ENCODE results near the gene SNAP25.

Gene SNAP25

DNA sequence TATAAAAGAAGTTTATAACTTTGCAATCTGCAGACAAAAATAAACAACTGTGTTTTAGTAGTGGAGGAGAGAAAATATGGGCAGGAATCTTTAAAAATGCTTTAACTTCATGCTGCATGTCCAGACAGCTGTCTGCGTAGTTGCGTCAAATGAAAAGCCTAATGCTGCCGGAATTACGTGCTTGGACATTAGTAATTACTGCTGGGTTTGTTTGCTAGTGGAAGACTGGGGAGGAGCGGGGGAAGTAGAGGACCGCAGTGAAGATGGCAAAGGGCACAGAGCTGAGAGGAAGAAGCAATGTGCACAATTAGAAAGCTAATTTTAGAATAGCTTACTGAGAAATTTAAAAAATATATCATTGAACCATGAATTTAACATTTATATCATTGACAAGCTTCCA, 2.4 kb downstream of the SNAP25 start:
- POLR2A ChIA-PET, result no interaction called here
- no peak for TF ChIP-seq CTCF (IDR thresholded peaks at IDR 0.05; ENCODE audit: control extremely low read depth, extremely low read depth, low read depth, missing control alignments)
- no peak for DNase-seq (ENCODE audit: extremely low spot score)
- CTCF ChIA-PET, result no interaction called here

- CTCF ChIA-PET, result interaction anchor here (1.2 to 1.7 kb wide), 3 partner anchors 12 to 73 kb away, joined by 3 to 5 read pairs (median 4); no protein-coding TSS in a partner anchor
- no peak for DNase-seq (ENCODE audit: extremely low spot score)
- POLR2A ChIA-PET, result no interaction called here
- TF ChIP-seq CTCF (IDR thresholded peaks at IDR 0.05; ENCODE audit: control extremely low read depth, extremely low read depth, low read depth, missing control alignments), result no peak
Measured at GRCh38 chr20:10225439-10226060, 6.9 kb downstream of the SNAP25 start.

DNA sequence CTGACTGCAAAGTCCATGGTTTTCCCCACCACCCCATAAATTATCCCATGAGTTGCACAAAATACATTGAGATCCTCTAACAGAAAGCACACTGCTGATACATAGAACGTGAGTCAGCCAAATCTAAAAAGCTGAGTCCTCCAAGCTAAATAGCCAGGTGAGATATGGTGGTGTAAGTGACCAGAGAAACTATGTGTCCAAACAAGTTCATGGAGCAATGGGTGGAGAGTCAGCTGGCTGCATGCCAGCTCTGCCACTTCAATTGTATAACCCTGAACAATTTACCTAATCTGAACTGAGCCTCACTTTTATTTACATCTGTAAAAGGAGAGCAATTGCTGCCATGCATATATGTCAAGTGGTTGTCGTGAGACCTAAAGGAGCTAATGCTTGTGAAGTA, 9.7 kb downstream of the SNAP25 start:
- ChIA-PET CTCF (interaction anchor here (0.7 to 1.9 kb wide), 3 partner anchors 9 to 19 kb away, joined by 3 to 4 read pairs (median 4); no protein-coding TSS in a partner anchor), POLR2A (no interaction called here)
- no peak for TF ChIP-seq CTCF (IDR thresholded peaks at IDR 0.05; ENCODE audit: control extremely low read depth, extremely low read depth, low read depth, missing control alignments)
- DNase-seq (ENCODE audit: extremely low spot score), result no peak

GRCh38 chr20:10231290-10231689, 12.7 kb downstream of the SNAP25 start:
- POLR2A ChIA-PET, result no interaction called here
- no peak for TF ChIP-seq CTCF (IDR thresholded peaks at IDR 0.05; ENCODE audit: control extremely low read depth, extremely low read depth, low read depth, missing control alignments)
- no peak for DNase-seq (ENCODE audit: extremely low spot score)
- CTCF ChIA-PET, result interaction anchor here (2.0 kb wide), 1 partner anchor 18 kb away, joined by 4 read pairs; no protein-coding TSS in a partner anchor

DNA sequence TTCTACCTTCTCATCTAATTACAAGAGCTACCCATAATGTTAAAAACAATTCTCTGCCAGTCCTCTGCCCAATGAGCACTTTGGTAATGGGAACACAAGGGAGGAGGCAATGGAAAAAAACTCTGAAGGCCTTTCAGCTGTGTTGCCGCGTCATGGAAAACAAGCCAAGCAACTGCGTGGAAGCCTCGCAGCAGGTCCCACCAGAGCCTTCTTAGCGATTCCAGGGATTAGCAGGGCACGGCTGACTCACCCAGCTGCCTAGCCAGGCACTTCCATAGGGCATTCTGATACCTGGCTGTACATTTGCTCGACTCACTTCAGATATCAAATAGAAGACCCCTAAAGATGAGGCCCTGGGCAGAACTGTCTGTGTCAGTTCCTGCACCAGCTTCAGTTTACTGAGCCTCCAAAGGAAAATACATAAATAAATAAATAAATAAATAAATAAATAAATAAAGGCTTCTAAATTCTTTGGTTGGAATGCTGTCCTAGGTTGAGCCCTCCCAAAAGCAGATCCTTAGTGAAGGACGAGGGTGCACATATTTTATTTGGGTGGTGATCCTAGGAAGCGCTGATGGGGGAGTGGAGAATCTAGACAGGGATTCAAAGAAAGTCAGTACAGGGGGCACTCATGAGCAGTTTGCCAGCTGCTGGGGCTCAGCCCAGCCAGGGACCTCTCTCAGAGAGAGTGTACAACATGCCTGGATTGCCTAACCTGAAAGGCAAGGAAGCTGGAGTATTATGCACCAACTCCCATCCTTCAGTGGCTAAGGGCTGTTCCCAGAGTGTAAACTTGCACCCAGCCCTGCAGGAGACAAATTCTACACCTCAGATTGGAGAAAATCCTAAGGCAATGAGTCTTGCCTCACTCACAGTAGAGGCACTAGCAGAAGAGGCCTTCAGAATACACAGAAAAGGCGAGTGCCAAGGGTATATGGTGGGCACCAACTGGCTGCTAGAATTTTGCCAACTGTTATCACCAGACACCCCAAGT, 18.2 kb downstream of the SNAP25 start:
- POLR2A ChIA-PET, result no interaction called here
- no peak for TF ChIP-seq CTCF (IDR thresholded peaks at IDR 0.05; ENCODE audit: control extremely low read depth, extremely low read depth, low read depth, missing control alignments)
- CTCF ChIA-PET, result interaction anchor here (1.0 kb wide), 1 partner anchor 8 kb away, joined by 4 read pairs; no protein-coding TSS in a partner anchor
- DNase-seq (ENCODE audit: extremely low spot score), result no peak

- no peak for DNase-seq (ENCODE audit: extremely low spot score)
- ChIA-PET POLR2A (no interaction called here), CTCF (no interaction called here)
- TF ChIP-seq CTCF (IDR thresholded peaks at IDR 0.05; ENCODE audit: control extremely low read depth, extremely low read depth, low read depth, missing control alignments), result no peak
Measured at GRCh38 chr20:10239954-10240353, 21.3 kb downstream of the SNAP25 start.

Data from GM10248 (cell line).